Naive B cell (primary cell): Measurements from ENCODE around the gene CCDC171. TPM values are rescaled to one million over a fixed set of nuclear protein-coding genes. Genes with fewer than 3 reads are reported as not detected.

Experiments
- ATAC-seq, 2 donors: fragments of 150-1000 bp; cut with Tn5 transposase; 2 replicates each; pipeline ENCODE4 v1.10.0; 2021; ENCODE audit warnings: low read depth in 2 of 2, mild to moderate bottlenecking in 2 of 2, moderate library complexity in 2 of 2
- DNase-seq: peaks from one replicate; pipeline ENCODE4 v3.0.0; 2022
- H3K27ac Mint-ChIP-seq, 6 donors: one replicate each; pipeline ENCODE4 v1.8.0; 2020 to 2022; ENCODE audit warnings: mild to moderate bottlenecking in 6 of 6, mixed read lengths in 6 of 6, moderate library complexity in 5 of 6, inconsistent platforms in 2 of 6
- H3K27me3 Mint-ChIP-seq, 3 donors: one replicate each; pipeline ENCODE4 v1.8.0; 2021 to 2022; ENCODE audit warnings: mixed read lengths in 3 of 3, mild to moderate bottlenecking in 1 of 3
- H3K36me3 Mint-ChIP-seq, 2 donors: one replicate each; pipeline ENCODE4 v1.8.0; 2020 to 2022; ENCODE audit warnings: mixed read lengths in 2 of 2, inconsistent platforms in 1 of 2, mild to moderate bottlenecking in 1 of 2
- H3K4me1 Mint-ChIP-seq, 3 donors: one replicate each; pipeline ENCODE4 v1.8.0; 2020 to 2022; ENCODE audit warnings: mixed read lengths in 3 of 3, inconsistent platforms in 1 of 3, mild to moderate bottlenecking in 1 of 3, moderate library complexity in 1 of 3
- H3K4me3 Mint-ChIP-seq, 8 donors: one replicate each; pipeline ENCODE4 v1.8.0; 2020 to 2022; ENCODE audit warnings: mild to moderate bottlenecking in 8 of 8, mixed read lengths in 8 of 8, moderate library complexity in 8 of 8, inconsistent platforms in 2 of 8
- H3K9me3 Mint-ChIP-seq, 7 donors: one replicate each; pipeline ENCODE4 v1.8.0; 2020 to 2022; ENCODE audit warnings: mixed read lengths in 7 of 7, mild to moderate bottlenecking in 5 of 7, inconsistent platforms in 2 of 7, moderate library complexity in 1 of 7
- polyA plus RNA-seq, 6 donors: library from polyadenylated mRNA; unstranded; fragments of 300-500 nt; fragmentation: Illumina TruSeq; gene quantifications; one replicate each; pipeline ENCODE4 v1.2.3, GENCODE V29; 2021; ENCODE audit warnings: low read depth in 6 of 6

CCDC171 gene
- polyA plus RNA-seq, 6 donors from 2014 or later: 0.17 to 0.62 (median 0.38) TPM; not detected in 1

DNA sequence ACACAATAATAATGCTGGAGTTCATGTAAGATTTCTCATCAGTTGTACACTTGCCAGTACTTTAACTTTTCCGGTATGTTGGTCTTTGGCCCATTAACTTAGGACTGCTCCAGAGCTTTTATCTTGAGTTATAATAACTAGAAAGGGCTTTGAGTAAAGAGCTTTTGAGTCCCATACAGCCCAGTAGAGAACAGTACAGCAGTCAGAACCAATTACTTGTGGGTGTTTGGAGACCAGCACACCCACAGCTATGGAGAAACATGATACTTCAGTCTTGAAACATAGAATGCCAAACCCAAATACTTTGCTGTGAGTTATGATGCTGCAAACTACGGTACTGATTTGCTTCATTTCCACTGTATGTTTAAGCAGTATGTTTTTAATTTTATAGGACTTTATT, 374.3 kb downstream of the CCDC171 start:
- Mint-ChIP-seq H3K36me3 (no peaks in the 10 kb centered on the region), H3K9me3 (peaks cover 0 to 12% (median 8%) of the 10 kb centered on the region in 7 donors), H3K4me3 (no peak overlapping the region), H3K4me1 (no peaks in the 10 kb centered on the region), H3K27me3 (no peaks in the 10 kb centered on the region), H3K27ac (no peak overlapping the region)
- ATAC-seq (no peak), DNase-seq (no peak)

DNA sequence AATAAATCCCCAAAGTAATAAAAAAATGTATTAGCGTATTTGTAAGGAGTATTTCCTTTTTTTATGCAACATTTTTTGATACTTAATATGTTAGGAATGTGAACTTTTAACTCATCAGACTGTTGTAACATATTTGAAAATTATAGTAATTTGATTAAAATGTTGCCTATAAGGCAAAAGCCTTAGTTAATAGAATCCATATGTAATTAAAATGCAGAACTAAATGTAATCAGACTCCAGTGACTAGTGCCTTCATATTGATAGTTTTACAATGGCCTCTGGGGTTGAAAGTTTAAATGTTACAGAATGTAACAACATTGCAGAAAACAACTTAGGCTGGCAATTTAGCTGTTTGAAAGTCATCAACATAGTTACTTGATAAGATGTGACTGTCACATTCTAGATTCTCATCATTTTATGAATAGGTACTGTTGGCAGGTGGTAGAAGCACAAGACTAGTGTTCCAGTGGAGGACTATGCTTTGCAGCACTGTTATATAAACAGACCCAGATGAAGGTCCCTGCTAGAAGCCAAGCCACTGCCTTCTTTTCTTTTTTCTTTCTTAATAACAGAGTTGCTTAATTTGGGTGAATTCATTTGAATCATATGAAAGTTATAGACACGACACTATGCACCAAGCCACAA, 382.9 kb downstream of the CCDC171 start:
- Mint-ChIP-seq H3K27ac (no peak overlapping the region), H3K36me3 (no peaks in the 10 kb centered on the region), H3K27me3 (no peaks in the 10 kb centered on the region), H3K9me3 (peaks cover 0 to 23% (median 11%) of the 10 kb centered on the region in 7 donors), H3K4me1 (no peaks in the 10 kb centered on the region), H3K4me3 (no peak overlapping the region)
- no peak for DNase-seq
- ATAC-seq: no peak

DNA sequence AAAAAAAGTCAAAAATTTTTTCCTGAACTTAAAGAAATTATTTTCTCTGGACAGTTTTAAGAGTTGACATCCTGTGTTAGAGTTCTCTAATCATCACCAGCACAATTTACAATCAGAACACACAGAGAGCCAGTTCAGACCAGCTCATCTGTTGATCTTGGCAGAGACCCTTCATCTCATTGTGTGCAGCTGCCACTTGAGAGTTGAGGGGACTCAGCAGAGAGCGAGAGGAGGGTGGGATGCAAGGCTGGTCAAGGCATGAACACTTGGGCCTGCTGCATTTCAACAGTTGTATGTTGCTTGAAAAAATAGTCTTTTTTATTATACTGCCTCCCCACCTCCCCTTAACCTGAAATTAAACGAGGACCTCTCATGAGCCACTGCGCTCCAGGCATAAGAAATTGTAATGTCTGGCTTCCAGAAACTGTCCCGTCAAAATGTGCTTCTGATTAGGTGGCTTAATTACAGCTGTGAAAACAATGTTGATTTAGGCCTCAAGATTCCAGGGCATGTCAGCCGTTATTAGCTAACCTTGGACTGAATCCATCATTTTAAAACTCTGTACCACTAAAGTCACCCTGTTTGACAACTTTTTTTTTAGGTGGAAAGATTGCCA, 383.6 kb downstream of the CCDC171 start:
- Mint-ChIP-seq H3K4me1 (no peaks in the 10 kb centered on the region), H3K27ac (no peak overlapping the region), H3K9me3 (peaks cover 0 to 18% (median 7%) of the 10 kb centered on the region in 7 donors), H3K27me3 (no peaks in the 10 kb centered on the region), H3K4me3 (no peak overlapping the region), H3K36me3 (no peaks in the 10 kb centered on the region)
- DNase-seq (no peak), ATAC-seq (no peak)

DNA sequence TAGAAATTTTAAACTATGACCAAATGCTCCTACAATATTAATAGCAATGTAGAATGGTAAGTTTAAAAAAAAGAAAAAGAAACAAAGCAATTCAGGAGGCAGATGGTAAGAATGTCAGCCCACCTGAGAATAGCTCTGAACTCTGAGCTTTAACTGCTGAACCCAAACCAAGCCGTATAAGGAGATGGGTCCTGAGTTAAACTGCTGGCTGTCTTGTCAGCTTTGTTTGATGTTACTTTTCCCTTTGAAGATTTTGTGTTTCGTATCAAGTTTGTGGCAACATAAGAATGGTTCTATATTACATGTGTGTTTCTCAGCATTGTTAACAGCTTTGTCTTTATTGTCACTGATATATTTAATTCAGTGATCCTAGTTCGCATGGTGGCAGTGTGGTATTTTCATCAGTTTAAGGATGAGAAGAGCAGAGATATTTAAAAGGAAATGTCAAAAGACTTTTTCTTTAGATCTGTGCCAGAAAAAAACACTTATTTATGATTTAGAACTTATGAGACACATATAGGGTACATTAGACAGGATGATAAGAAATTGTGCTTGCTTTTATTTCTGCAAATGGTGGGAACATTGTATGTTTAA, 390.1 kb downstream of the CCDC171 start:
- no peaks in the 10 kb centered on the region for H3K27me3 Mint-ChIP-seq
- H3K4me3 Mint-ChIP-seq: no peak overlapping the region
- no peak overlapping the region for H3K27ac Mint-ChIP-seq
- no peak for DNase-seq
- no peak for ATAC-seq
- no peaks in the 10 kb centered on the region for H3K4me1 Mint-ChIP-seq
- H3K9me3 Mint-ChIP-seq: peaks cover 0 to 6% (median 0%) of the 10 kb centered on the region in 7 donors
- H3K36me3 Mint-ChIP-seq: peaks cover 0 to 4% of the 10 kb centered on the region in 2 donors

DNA sequence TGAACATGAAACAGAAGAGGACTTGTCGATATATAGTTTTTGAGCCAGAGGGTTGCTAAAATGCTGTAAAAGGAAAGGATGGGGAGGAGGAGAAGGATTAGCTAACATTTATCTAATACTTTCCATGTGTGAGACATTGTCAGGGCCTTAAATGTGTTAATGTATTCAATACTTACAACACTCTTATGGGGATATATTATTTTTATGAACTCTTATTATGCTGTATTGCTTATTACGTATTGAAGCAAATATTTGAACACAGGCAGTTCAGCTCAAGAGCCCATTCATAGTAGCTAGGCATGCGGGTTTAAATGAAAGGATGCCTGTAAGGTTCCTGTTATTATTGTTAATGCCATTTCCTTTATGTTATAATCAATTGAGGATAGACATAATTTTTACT, 391.5 kb downstream of the CCDC171 start:
- DNase-seq (no peak), ATAC-seq (no peak)
- H3K27ac Mint-ChIP-seq: no peak overlapping the region
- no peak overlapping the region for H3K4me3 Mint-ChIP-seq
- H3K27me3 Mint-ChIP-seq: no peaks in the 10 kb centered on the region
- peaks cover 0 to 4% of the 10 kb centered on the region in 2 donors for H3K36me3 Mint-ChIP-seq
- no peaks in the 10 kb centered on the region for H3K4me1 Mint-ChIP-seq
- H3K9me3 Mint-ChIP-seq: peaks cover 0 to 9% (median 0%) of the 10 kb centered on the region in 7 donors

DNA sequence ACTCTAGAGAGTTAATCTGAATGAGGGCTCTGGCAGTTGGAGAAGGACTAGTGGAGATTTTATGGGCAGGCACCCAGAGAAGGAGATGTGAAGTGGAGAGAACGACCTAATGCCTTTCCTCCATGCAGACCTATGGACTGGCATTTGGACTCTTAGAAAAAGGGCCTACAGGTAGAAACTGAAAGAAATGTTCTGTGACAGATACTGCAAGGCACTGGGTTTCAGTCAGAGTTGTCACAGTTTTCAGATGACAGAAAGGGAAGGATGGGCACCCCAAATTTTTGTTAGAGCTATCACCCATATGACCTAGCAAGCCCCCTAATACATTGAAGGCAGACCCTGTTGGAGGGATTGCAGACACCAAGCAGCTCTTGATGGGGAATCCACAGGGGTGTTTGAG, 406.8 kb downstream of the CCDC171 start:
- Mint-ChIP-seq H3K9me3 (peaks cover 0 to 9% (median 2%) of the 10 kb centered on the region in 7 donors), H3K4me1 (no peaks in the 10 kb centered on the region), H3K27me3 (no peaks in the 10 kb centered on the region), H3K36me3 (peaks cover 2% of the 10 kb centered on the region in 2 donors), H3K27ac (no peak overlapping the region), H3K4me3 (no peak overlapping the region)
- no peak for DNase-seq
- ATAC-seq: no peak

DNA sequence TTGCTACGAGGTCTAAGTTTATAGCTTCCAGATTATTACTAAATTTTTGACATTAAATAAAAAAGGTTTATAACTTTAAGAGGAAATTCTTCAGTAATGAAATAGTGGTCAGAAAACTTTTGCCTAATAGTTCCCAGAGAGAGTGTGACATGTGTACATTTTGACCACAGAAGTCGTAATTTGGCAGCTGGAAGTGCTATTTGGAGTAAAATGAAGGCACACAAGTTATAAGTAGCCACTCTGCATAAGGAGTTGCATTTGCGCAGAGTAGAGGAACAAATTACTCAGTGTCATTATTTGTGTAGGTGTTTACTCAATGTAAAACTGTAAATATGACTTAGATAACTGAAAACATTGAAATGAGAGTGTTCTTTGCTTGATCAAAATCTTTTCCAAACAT, 408.4 kb downstream of the CCDC171 start:
- DNase-seq (no peak), ATAC-seq (no peak)
- no peaks in the 10 kb centered on the region for H3K36me3 Mint-ChIP-seq
- H3K4me1 Mint-ChIP-seq: no peaks in the 10 kb centered on the region
- no peak overlapping the region for H3K4me3 Mint-ChIP-seq
- H3K27me3 Mint-ChIP-seq: no peaks in the 10 kb centered on the region
- H3K9me3 Mint-ChIP-seq: no peaks in the 10 kb centered on the region
- no peak overlapping the region for H3K27ac Mint-ChIP-seq

DNA sequence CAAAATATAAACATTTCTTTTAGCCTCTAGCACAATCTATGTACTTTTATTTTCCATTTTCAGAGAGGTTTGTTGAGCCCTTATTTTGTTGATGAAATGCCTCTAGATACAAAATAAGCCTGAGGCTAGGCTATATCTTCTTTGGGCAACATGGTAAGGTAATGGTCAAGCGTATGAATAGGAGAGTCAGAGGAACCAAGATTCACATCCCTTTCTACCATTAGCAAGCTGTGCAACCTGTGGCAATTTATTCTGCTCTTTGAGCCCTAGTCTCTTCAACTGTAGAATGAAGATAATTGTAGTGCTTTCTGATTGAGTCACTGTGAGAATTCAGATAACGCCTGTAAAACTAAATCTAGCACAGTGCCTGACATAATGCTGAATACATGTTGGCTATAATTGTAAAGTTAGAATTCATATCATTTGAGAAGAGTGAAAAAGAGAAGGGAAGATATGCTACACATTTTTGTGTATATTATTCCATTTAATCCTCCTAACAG, 412.5 kb downstream of the CCDC171 start:
- Mint-ChIP-seq H3K27me3 (no peaks in the 10 kb centered on the region), H3K36me3 (no peaks in the 10 kb centered on the region), H3K4me3 (no peak overlapping the region), H3K4me1 (no peaks in the 10 kb centered on the region), H3K27ac (no peak overlapping the region), H3K9me3 (no peaks in the 10 kb centered on the region)
- no peak for DNase-seq
- no peak for ATAC-seq

DNA sequence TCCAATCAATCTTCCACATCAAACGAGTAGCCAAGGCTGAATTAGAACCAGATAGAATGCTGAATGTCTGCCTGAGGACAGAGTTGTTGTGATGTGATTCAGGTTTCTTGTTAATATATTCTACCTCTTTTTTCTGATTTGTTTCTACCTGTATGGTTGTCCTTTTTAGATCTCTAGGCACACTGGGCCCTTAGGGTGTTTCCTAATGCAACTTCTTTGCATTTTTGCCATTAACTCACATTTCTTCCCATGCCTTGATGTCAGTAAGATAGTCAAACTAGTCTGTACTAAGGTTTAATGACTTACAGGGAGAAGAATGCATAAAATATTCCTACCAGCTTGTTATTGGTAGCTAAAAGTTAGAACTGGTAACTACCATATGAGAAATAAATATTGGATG, 413.6 kb downstream of the CCDC171 start:
- Mint-ChIP-seq H3K4me1 (no peaks in the 10 kb centered on the region), H3K36me3 (no peaks in the 10 kb centered on the region), H3K27me3 (no peaks in the 10 kb centered on the region), H3K4me3 (no peak overlapping the region), H3K9me3 (no peaks in the 10 kb centered on the region), H3K27ac (no peak overlapping the region)
- ATAC-seq (no peak), DNase-seq (no peak)

DNA sequence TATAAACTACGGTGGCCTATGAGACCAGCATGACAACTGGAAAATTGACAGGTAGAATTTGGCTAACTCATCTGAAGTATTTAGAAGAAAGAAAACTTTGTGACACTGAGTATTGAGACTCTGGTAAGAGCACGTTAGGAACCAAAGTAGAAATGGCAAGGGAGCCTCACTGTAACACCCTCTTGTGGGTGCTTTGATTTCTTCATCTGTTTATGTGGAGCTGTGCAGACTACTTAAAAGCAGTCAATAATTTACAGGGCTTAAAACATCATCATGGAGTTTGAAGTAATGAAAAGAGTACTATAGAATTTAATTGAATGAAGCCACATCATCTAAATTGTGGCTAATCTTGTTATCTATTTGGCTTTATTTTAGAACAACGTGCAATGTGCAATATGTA, 414.2 kb downstream of the CCDC171 start:
- DNase-seq: no peak
- no peak for ATAC-seq
- no peak overlapping the region for H3K27ac Mint-ChIP-seq
- H3K4me3 Mint-ChIP-seq: no peak overlapping the region
- no peaks in the 10 kb centered on the region for H3K27me3 Mint-ChIP-seq
- H3K9me3 Mint-ChIP-seq: no peaks in the 10 kb centered on the region
- no peaks in the 10 kb centered on the region for H3K4me1 Mint-ChIP-seq
- no peaks in the 10 kb centered on the region for H3K36me3 Mint-ChIP-seq

DNA sequence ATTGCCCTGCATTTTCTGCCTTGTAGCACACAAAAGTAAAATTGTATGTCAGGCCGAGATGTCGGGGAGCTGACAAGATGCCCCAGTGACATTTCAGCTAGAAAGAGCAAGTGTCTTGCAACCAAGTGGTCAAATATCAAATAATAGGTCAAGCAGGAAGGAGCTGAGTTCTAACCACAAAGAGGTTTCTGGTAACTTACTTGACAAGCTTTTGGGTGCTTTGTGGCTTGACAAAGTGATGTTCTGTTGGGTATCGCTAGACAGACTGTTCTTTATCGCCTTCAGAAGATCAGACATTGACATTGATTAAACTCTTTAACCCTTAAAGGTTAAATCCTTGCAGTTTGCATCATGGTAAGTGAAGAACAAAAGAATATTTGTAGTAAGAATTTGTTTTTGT, 419.9 kb downstream of the CCDC171 start:
- DNase-seq (no peak), ATAC-seq (no peak)
- no peaks in the 10 kb centered on the region for H3K36me3 Mint-ChIP-seq
- no peak overlapping the region for H3K27ac Mint-ChIP-seq
- no peak overlapping the region for H3K4me3 Mint-ChIP-seq
- H3K9me3 Mint-ChIP-seq: no peaks in the 10 kb centered on the region
- H3K4me1 Mint-ChIP-seq: no peaks in the 10 kb centered on the region
- no peaks in the 10 kb centered on the region for H3K27me3 Mint-ChIP-seq

DNA sequence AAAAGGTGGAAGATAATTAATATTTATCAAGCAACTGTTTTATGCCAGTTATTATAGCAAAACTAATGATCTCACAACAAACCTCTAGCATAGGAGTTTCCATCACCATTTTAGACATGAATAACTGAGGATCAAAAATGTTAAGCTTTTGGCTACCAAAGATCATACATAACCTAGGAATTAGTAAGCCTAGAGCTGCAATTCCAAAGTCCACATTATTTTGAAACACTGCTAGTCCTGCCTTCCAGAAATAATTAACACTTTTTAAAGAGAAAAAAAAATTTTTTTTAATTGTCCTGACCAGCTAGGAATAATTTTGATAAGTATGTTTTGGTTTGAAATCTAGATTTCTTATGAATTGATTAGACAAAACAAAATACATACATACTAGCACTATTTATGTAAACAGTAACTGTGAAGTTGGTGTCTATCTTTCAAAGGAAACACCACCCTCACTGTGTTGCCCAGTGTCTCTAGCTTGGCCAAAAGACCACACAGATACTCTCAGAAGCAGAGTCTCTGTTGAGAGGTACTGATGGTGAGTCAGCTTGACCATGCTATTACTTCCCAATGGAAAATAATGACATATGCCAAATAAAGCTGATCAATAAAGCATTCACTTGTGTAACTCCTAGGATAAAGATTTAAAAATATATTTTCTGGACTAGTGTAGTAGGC, 422.4 kb downstream of the CCDC171 start:
- Mint-ChIP-seq H3K4me1 (no peaks in the 10 kb centered on the region), H3K27ac (no peak overlapping the region), H3K36me3 (no peaks in the 10 kb centered on the region), H3K27me3 (no peaks in the 10 kb centered on the region), H3K9me3 (no peaks in the 10 kb centered on the region), H3K4me3 (no peak overlapping the region)
- no peak for ATAC-seq
- no peak for DNase-seq

DNA sequence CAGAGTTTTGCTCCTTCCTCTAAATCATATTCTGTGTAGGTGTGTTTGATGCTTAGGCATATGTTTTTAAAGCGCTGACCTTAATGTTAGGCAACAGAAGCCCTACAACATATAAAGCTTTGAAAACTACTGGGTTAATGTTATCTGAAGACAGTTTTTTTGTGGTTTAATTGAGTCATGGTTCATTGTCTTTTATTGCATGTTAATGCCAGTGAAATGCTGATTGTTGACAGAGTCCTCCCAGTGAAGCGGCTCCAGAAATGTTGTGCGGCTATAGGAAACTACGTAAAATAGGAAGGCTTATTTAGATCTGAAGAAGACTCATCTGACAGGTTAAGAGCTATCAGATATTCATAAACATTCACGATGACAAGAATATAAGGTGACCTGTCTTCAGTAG, 424.6 kb downstream of the CCDC171 start:
- DNase-seq (no peak), ATAC-seq (no peak)
- no peak overlapping the region for H3K4me3 Mint-ChIP-seq
- H3K9me3 Mint-ChIP-seq: no peaks in the 10 kb centered on the region
- no peaks in the 10 kb centered on the region for H3K27me3 Mint-ChIP-seq
- no peak overlapping the region for H3K27ac Mint-ChIP-seq
- no peaks in the 10 kb centered on the region for H3K4me1 Mint-ChIP-seq
- H3K36me3 Mint-ChIP-seq: no peaks in the 10 kb centered on the region

DNA sequence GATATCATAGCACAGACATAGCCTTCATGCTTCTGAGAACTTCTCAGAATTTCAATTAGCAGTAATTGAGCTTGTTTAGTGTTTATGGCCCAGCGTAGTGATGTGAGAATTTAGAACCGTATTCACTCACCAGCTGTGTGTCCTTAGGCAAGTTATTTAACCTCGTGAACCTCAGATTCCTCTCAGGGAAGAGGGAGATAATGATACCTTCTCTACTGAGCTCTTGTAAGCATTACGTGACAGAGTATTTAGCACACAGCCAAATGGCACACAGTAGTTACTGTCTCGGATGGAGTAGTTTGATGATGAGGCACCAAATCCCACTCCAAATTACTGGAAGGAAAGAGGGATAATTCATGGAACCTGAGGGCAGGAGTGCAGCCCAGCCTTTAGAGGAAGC, 429.3 kb downstream of the CCDC171 start:
- no peak overlapping the region for H3K4me3 Mint-ChIP-seq
- no peaks in the 10 kb centered on the region for H3K4me1 Mint-ChIP-seq
- DNase-seq (no peak), ATAC-seq (no peak)
- no peaks in the 10 kb centered on the region for H3K27me3 Mint-ChIP-seq
- no peaks in the 10 kb centered on the region for H3K36me3 Mint-ChIP-seq
- peaks cover 0 to 2% (median 0%) of the 10 kb centered on the region in 7 donors for H3K9me3 Mint-ChIP-seq
- H3K27ac Mint-ChIP-seq: no peak overlapping the region
